HepG2 (cell line): ENCODE results near the gene IGLON5. TPM values are rescaled to one million over a fixed set of nuclear protein-coding genes. Genes with fewer than 3 reads are reported as not detected.

ENCODE experiments used
- CEBPG ChIP-seq: IDR thresholded peaks from 2 replicates; pipeline ENCODE4 v1.6.1; 2016
- DRAP1 ChIP-seq: IDR thresholded peaks from 2 replicates; pipeline ENCODE4 v1.6.1; 2016; ENCODE audit warnings: missing genetic modification reagents, missing compliant biosample characterization
- FOXA3 ChIP-seq: IDR thresholded peaks from 2 replicates; pipeline ENCODE4 v1.6.1; 2016; ENCODE audit warnings: missing genetic modification reagents, missing compliant biosample characterization
- HNF1A ChIP-seq, 2 experiments: sonication (generic) in 1 of 2; formaldehyde crosslinking in 1 of 2; IDR thresholded peaks; 2 replicates each; pipeline versions ENCODE4 v1.4.0 to v1.6.1; 2016 to 2020; ENCODE audit warnings: borderline replicate concordance in 1 of 2, low read depth in 1 of 2, mild to moderate bottlenecking in 1 of 2, missing genetic modification reagents in 1 of 2
- KDM5B ChIP-seq: sonication (generic); formaldehyde crosslinking; IDR thresholded peaks from 2 replicates; pipeline ENCODE4 v1.4.0; 2020; ENCODE audit warnings: missing genetic modification reagents, mild to moderate bottlenecking, borderline replicate concordance
- RFXANK ChIP-seq: IDR thresholded peaks from 2 replicates; pipeline ENCODE4 v1.6.1; 2016
- SMARCE1 ChIP-seq: fragments of 450-650 bp; IDR thresholded peaks from 2 replicates; pipeline ENCODE4 v1.6.1; 2017; ENCODE audit warnings: borderline replicate concordance
- ZBTB7B ChIP-seq: sonication (generic); formaldehyde crosslinking; IDR thresholded peaks from 2 replicates; pipeline ENCODE4 v1.4.0; 2020; ENCODE audit warnings: missing genetic modification reagents
- ZNF7 ChIP-seq: IDR thresholded peaks from 2 replicates; pipeline ENCODE4 v1.6.1; 2016; ENCODE audit warnings: missing biosample characterization, missing genetic modification reagents
- ZNF770 ChIP-seq: sonication (generic); formaldehyde crosslinking; IDR thresholded peaks from 2 replicates; pipeline ENCODE4 v1.5.0; 2020; ENCODE audit warnings: mild to moderate bottlenecking, missing genetic modification reagents
- ZNF800 ChIP-seq: sonication (generic); formaldehyde crosslinking; IDR thresholded peaks from 2 replicates; pipeline ENCODE4 v1.4.0; 2020; ENCODE audit warnings: missing genetic modification reagents
- polyA plus RNA-seq, 8 experiments: library from polyadenylated mRNA; depleted of rRNA in 3 of 8; stranded (reverse) in 7 of 8; unstranded in 1 of 8; fragments of >200 nt; fragmentation: Illumina TruSeq in 4 of 8; extraction: Trizol in 4 of 8; gene quantifications; 2 replicates each; pipeline versions ENCODE4 v1.2.1 to v1.2.3, GENCODE V29; 2011 to 2016; ENCODE audit warnings: low read depth in 4 of 8, missing spikeins in 1 of 8, mixed read lengths in 1 of 8; ENCODE audit not compliant: insufficient read depth in 1 of 8
- total RNA-seq, 5 experiments: library from RNA; depleted of rRNA; stranded (reverse); fragments of >200 nt; fragmentation: Illumina TruSeq; extraction: Trizol; gene quantifications; 2 replicates each; pipeline ENCODE4 v1.2.3, GENCODE V29; 2016; ENCODE audit warnings: low read depth in 1 of 5
- TF ChIP-seq, protein P1 (sequence below): sonication (generic); formaldehyde crosslinking; IDR thresholded peaks from 2 replicates; pipeline ENCODE4 v1.5.1; 2020; ENCODE audit warnings: mild to moderate bottlenecking, missing genetic modification reagents, moderate library complexity
- TF ChIP-seq, protein P2 (sequence below): sonication (generic); formaldehyde crosslinking; IDR thresholded peaks from 2 replicates; pipeline ENCODE4 v1.4.0; 2020; ENCODE audit warnings: missing genetic modification reagents, borderline replicate concordance

IGLON5 gene
- total and polyA plus RNA-seq, 2 of the 13 experiments (the other 11 are each of a cell fraction or from before 2014, with no cell fraction given), result 0.04 to 5.7 TPM

- TF ChIP-seq, protein P1, sequence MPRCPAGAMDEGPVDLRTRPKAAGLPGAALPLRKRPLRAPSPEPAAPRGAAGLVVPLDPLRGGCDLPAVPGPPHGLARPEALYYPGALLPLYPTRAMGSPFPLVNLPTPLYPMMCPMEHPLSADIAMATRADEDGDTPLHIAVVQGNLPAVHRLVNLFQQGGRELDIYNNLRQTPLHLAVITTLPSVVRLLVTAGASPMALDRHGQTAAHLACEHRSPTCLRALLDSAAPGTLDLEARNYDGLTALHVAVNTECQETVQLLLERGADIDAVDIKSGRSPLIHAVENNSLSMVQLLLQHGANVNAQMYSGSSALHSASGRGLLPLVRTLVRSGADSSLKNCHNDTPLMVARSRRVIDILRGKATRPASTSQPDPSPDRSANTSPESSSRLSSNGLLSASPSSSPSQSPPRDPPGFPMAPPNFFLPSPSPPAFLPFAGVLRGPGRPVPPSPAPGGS (CRISPR knock-in tag), result no peak
- 0 out of 2 replicates have a peak, but pooled peaks have one; percentile 35 for TF ChIP-seq KDM5B
- TF ChIP-seq HNF1A (IDR thresholded peaks at IDR 0.05; ENCODE audit: low read depth), result no peak
- TF ChIP-seq HNF1A (CRISPR knock-in tag; IDR thresholded peaks at IDR 0.05; ENCODE audit: borderline replicate concordance), result peak; percentile 61
- peak; percentile 93 for TF ChIP-seq CEBPG (CRISPR knock-in tag)
- no peak for TF ChIP-seq RFXANK (CRISPR knock-in tag)
- TF ChIP-seq FOXA3 (CRISPR knock-in tag), result peak; percentile 72
- TF ChIP-seq DRAP1, result peak; percentile 47; the same call in 1 of the 2 replicates
- no peak for TF ChIP-seq ZNF7 (CRISPR knock-in tag)
- TF ChIP-seq, protein P2, sequence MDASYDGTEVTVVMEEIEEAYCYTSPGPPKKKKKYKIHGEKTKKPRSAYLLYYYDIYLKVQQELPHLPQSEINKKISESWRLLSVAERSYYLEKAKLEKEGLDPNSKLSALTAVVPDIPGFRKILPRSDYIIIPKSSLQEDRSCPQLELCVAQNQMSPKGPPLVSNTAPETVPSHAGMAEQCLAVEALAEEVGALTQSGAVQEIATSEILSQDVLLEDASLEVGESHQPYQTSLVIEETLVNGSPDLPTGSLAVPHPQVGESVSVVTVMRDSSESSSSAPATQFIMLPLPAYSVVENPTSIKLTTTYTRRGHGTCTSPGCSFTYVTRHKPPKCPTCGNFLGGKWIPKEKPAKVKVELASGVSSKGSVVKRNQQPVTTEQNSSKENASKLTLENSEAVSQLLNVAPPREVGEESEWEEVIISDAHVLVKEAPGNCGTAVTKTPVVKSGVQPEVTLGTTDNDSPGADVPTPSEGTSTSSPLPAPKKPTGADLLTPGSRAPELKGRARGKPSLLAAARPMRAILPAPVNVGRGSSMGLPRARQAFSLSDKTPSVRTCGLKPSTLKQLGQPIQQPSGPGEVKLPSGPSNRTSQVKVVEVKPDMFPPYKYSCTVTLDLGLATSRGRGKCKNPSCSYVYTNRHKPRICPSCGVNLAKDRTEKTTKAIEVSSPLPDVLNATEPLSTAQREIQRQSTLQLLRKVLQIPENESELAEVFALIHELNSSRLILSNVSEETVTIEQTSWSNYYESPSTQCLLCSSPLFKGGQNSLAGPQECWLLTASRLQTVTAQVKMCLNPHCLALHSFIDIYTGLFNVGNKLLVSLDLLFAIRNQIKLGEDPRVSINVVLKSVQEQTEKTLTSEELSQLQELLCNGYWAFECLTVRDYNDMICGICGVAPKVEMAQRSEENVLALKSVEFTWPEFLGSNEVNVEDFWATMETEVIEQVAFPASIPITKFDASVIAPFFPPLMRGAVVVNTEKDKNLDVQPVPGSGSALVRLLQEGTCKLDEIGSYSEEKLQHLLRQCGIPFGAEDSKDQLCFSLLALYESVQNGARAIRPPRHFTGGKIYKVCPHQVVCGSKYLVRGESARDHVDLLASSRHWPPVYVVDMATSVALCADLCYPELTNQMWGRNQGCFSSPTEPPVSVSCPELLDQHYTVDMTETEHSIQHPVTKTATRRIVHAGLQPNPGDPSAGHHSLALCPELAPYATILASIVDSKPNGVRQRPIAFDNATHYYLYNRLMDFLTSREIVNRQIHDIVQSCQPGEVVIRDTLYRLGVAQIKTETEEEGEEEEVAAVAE (CRISPR knock-in tag), result no peak
- no peak for TF ChIP-seq SMARCE1
- TF ChIP-seq ZBTB7B, result peak; percentile 96
- 0 out of 2 replicates have a peak, but pooled peaks have one; percentile 10 for TF ChIP-seq ZNF770 (CRISPR knock-in tag)
- no peak for TF ChIP-seq ZNF800 (CRISPR knock-in tag)
These were observed 44.8 kb downstream of the IGLON5 start (continued) for GRCh38 chr19:51356159-51356801.
